IMR-90 (cell line): Measurements from ENCODE around the gene ANKRD13A. TPM values are rescaled to one million over a fixed set of nuclear protein-coding genes. Genes with fewer than 3 reads are reported as not detected.

Experiments used
- ATAC-seq: fragments of 200-7000 bp; cut with Tn5 transposase; 2 replicates; pipeline ENCODE4 v1.9.1; 2020; ENCODE audit warnings: low read depth, mild to moderate bottlenecking, moderate library complexity
- BruUV-seq: library from RNA; stranded (reverse); fragments of 400-500 nt; replicated peaks from 2 replicates; lab custom pipeline; 2021; lab: Mats Ljungman, UMichigan
- CTCF ChIA-PET: fragments of 300-600 bp; formaldehyde crosslinking; extraction: SDS; loops from one replicate; lab custom pipeline; 2021; ENCODE audit warnings: antibody characterized with exemption; lab: Yijun Ruan, JAX
- POLR2A ChIA-PET: fragments of 300-600 bp; sonication (Branson Sonifier 250); formaldehyde crosslinking; loops from one replicate; lab custom pipeline; 2022; ENCODE audit warnings: antibody characterized with exemption; ENCODE audit not compliant: unreplicated experiment; lab: Charles Lee
- DNase-seq: peaks from one replicate; pipeline ENCODE4 v3.0.0; 2013
- H2AFZ ChIP-seq: replicated peaks from 2 replicates; pipeline ENCODE3; 2013; ENCODE audit warnings: low read length, mild to moderate bottlenecking; ENCODE audit not compliant: poor library complexity
- H2AK5ac ChIP-seq: 2 replicates; pipeline ENCODE4 v1.6.1; 2013; ENCODE audit warnings: low read depth, low read length, inconsistent platforms
- H2AK9ac ChIP-seq: replicated peaks from 2 replicates; pipeline ENCODE3; 2013; ENCODE audit warnings: mild to moderate bottlenecking, low read depth, low read length, moderate library complexity; ENCODE audit not compliant: poor library complexity
- H2BK120ac ChIP-seq: 2 replicates; pipeline ENCODE4 v1.6.1; 2013; ENCODE audit warnings: low read depth, low read length, inconsistent platforms
- H2BK15ac ChIP-seq: 3 replicates; pipeline ENCODE4 v1.6.1; 2013; ENCODE audit warnings: low read depth, low read length, inconsistent platforms
- H2BK20ac ChIP-seq: 2 replicates; pipeline ENCODE4 v1.6.1; 2013; ENCODE audit warnings: low read depth, mild to moderate bottlenecking, inconsistent platforms, low read length, moderate library complexity
- H2BK5ac ChIP-seq: 2 replicates; pipeline ENCODE4 v1.6.1; 2013; ENCODE audit warnings: mild to moderate bottlenecking, low read depth, low read length, inconsistent platforms; ENCODE audit not compliant: poor library complexity, severe bottlenecking
- H3K14ac ChIP-seq: replicated peaks from 2 replicates; pipeline ENCODE4 v1.6.1; 2013; ENCODE audit warnings: low read depth, low read length, inconsistent platforms
- H3K18ac ChIP-seq: 2 replicates; pipeline ENCODE4 v1.6.1; 2013; ENCODE audit warnings: low read depth, low read length, control low read depth
- H3K23ac ChIP-seq: 2 replicates; pipeline ENCODE4 v1.6.1; 2013; ENCODE audit warnings: low read depth, low read length, inconsistent platforms
- H3K27ac ChIP-seq: 2 replicates; pipeline ENCODE4 v1.5.1; 2013; ENCODE audit warnings: mild to moderate bottlenecking, control low read depth, low read length; ENCODE audit not compliant: insufficient read depth
- H3K27me3 ChIP-seq: 2 replicates; pipeline ENCODE4 v1.6.1; 2013; ENCODE audit warnings: low read length; ENCODE audit not compliant: control insufficient read depth, insufficient read depth
- H3K36me3 ChIP-seq: 2 replicates; pipeline ENCODE4 v1.6.1; 2013; ENCODE audit warnings: low read length, mixed read lengths; ENCODE audit not compliant: control insufficient read depth, insufficient read depth
- H3K4ac ChIP-seq: 2 replicates; pipeline ENCODE4 v1.6.1; 2013; ENCODE audit warnings: low read depth, low read length, inconsistent platforms
- H3K4me1 ChIP-seq: 2 replicates; pipeline ENCODE4 v1.6.1; 2013; ENCODE audit warnings: low read length, mixed read lengths; ENCODE audit not compliant: control insufficient read depth, insufficient read depth
- H3K4me2 ChIP-seq: 2 replicates; pipeline ENCODE4 v1.6.1; 2013; ENCODE audit warnings: low read depth, mild to moderate bottlenecking, control low read depth, low read length, moderate library complexity
- H3K4me3 ChIP-seq: 2 replicates; pipeline ENCODE4 v1.5.1; 2013; ENCODE audit warnings: low read depth, mild to moderate bottlenecking, control low read depth, low read length, moderate library complexity; ENCODE audit not compliant: insufficient read depth
- H3K56ac ChIP-seq: 2 replicates; pipeline ENCODE4 v1.6.1; 2013; ENCODE audit warnings: low read length, inconsistent platforms; ENCODE audit not compliant: insufficient read depth; ENCODE audit errors: extremely low read depth
- H3K79me1 ChIP-seq, 2 experiments: 2 replicates each; pipeline ENCODE4 v1.6.1; 2013; ENCODE audit warnings: low read length in 2 of 2, inconsistent platforms in 1 of 2, low read depth in 1 of 2
- H3K9ac ChIP-seq: 2 replicates; pipeline ENCODE4 v1.6.1; 2013; ENCODE audit warnings: low read depth, low read length, control low read depth
- H3K9me1 ChIP-seq: 2 replicates; pipeline ENCODE4 v1.6.1; 2013; ENCODE audit warnings: low read length, inconsistent platforms; ENCODE audit not compliant: insufficient read depth
- H3K9me3 ChIP-seq: 2 replicates; pipeline ENCODE4 v1.6.1; 2013; ENCODE audit warnings: low read length; ENCODE audit not compliant: control insufficient read depth, insufficient read depth
- H4K20me1 ChIP-seq: 2 replicates; pipeline ENCODE4 v1.6.1; 2013; ENCODE audit warnings: low read length, inconsistent platforms; ENCODE audit not compliant: insufficient read depth
- H4K5ac ChIP-seq: 2 replicates; pipeline ENCODE4 v1.6.1; 2013; ENCODE audit warnings: mild to moderate bottlenecking, low read depth, low read length, control low read depth
- H4K8ac ChIP-seq, 2 experiments: 2 replicates each; pipeline ENCODE4 v1.6.1; 2013; ENCODE audit warnings: low read depth in 2 of 2, low read length in 2 of 2, control low read depth in 1 of 2, inconsistent platforms in 1 of 2
- H4K91ac ChIP-seq: 2 replicates; pipeline ENCODE4 v1.6.1; 2013; ENCODE audit warnings: low read depth, low read length, inconsistent platforms; ENCODE audit not compliant: insufficient read depth
- FOS ChIP-seq: fragments of 150-350 bp; IDR thresholded peaks from 2 replicates; pipeline ENCODE4 v1.6.1; 2016; ENCODE audit warnings: low read depth, low read length
- MAFK ChIP-seq: IDR thresholded peaks from 2 replicates; pipeline ENCODE4 v1.6.1; 2012; ENCODE audit warnings: low read depth, low read length, improper control_type of control experiment
- SMC3 ChIP-seq: fragments of 150-350 bp; IDR thresholded peaks from 2 replicates; pipeline ENCODE4 v1.6.1; 2016; ENCODE audit warnings: low read depth, mild to moderate bottlenecking, antibody characterized with exemption, low read length, moderate library complexity
- WGBS, 2 experiments: methylation state at CpG; one replicate each; pipeline versions ENCODE4 v1.1.5 to v1.1.7; 2013; ENCODE audit warnings: missing lambda C conversion rate in 2 of 2; ENCODE audit not compliant: insufficient read length in 1 of 2; ENCODE audit errors: extremely low coverage in 2 of 2; 5-methylcytosine and 5-hydroxymethylcytosine counted together
- dilution Hi-C: fragments of 300-500 bp; cut with HindIII; formaldehyde crosslinking; loops from one replicate; pipeline ENCODE4 v1.14.3; 2018; ENCODE audit warnings: low sequenced_read_pairs; ENCODE audit not compliant: unreplicated experiment
- in situ Hi-C: fragments of 300-500 bp; cut with MboI; formaldehyde crosslinking; loops from 3 replicates; pipeline ENCODE4 v1.14.3; 2019; ENCODE audit warnings: low sequenced_read_pairs, inconsistent platforms, mixed read lengths
- intact Hi-C: fragments of 100-400 bp; cut with micrococcal nuclease; formaldehyde crosslinking; loops from 2 replicates; pipeline ENCODE4 v1.10.0; 2022
- polyA plus RNA-seq, 3 experiments: library from polyadenylated mRNA; depleted of rRNA; stranded (reverse); fragments of >200 nt; gene quantifications; 2 replicates each; pipeline ENCODE4 v1.2.3, GENCODE V29; 2012; ENCODE audit warnings: low replicate concordance in 1 of 3
- total RNA-seq: library from RNA; depleted of rRNA; stranded (reverse); fragments of >200 nt; gene quantifications from 2 replicates; pipeline ENCODE4 v1.2.3, GENCODE V29; 2012

Gene ANKRD13A
- total and polyA plus RNA-seq, 2 of the 4 experiments (the other 2 are of a cell fraction), result 299 to 449 TPM

DNA sequence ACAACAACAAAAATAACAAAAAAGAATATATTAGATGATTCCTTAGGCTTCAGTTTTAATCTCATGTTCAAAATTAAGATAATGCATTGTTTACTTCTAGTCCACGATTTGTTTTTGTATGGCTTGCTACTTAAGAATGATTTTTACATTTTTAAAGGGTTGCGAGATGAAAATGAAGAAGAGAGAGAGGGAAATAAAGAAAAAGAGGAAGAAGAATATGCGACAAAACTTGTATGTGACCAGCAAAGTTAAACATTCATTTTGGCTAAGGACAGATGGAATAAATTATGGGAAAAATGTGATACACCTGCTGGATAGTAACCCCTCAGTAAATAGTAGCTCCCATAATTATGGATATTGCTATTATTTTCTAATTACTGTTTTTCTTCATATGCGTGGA lies 1.8 kb upstream of the ANKRD13A start:
- Histone ChIP-seq H4K8ac (no peak overlapping the region), H3K4me1 (peaks cover 8% of the 10 kb centered on the region), H3K4ac (no peak overlapping the region), H3K23ac (no peak overlapping the region), H3K9ac (no peak overlapping the region), H2BK5ac (no peak overlapping the region), H3K4me2 (no peak overlapping the region), H3K27me3 (no peaks in the 10 kb centered on the region), H3K9me3 (no peaks in the 10 kb centered on the region), H2BK15ac (no peak overlapping the region), H2AK9ac (no peak overlapping the region), H3K36me3 (peaks cover 2% of the 10 kb centered on the region), H3K4me3 (no peak overlapping the region), H2AK5ac (no peak overlapping the region), H3K14ac (no peak overlapping the region), H4K20me1 (peaks cover 27% of the 10 kb centered on the region), H3K18ac (no peak overlapping the region), H3K79me1 (peaks cover 12 to 53% of the 10 kb centered on the region in 2 experiments; a peak in 3 of 4 replicates), H4K5ac (no peak overlapping the region), H2BK20ac (no peak overlapping the region), H3K27ac (no peak overlapping the region), H2AFZ (no peak overlapping the region), H3K56ac (no peak overlapping the region), H4K91ac (no peak overlapping the region), H3K9me1 (peaks cover 4% of the 10 kb centered on the region; the same call in 1 of the 2 replicates), H2BK120ac (no peak overlapping the region)
- intact Hi-C loops, result loop anchor here (5.0 kb wide), 2 partner anchors 50 to 65 kb away; no protein-coding TSS in a partner anchor
- BruUV-seq, result no TSS peak
- ChIA-PET POLR2A (no interaction called here), CTCF (no interaction called here)
- dilution Hi-C loops, result no loop called here
- TF ChIP-seq SMC3, result no peak
- TF ChIP-seq FOS, result no peak
- no peak for TF ChIP-seq MAFK
- whole genome bisulfite sequencing, 2 experiments, result 93% methylated on average over 2 of the region's 4 CpGs; no CpG with 5 or more reads in 1 of the 2 experiments
- ATAC-seq, result no peak
- in situ Hi-C loops, result no loop called here
- DNase-seq, result no peak
